ENCODE measurements around the gene SEPSECS.

Gene SEPSECS

GRCh38 chr4:25075129-25075528 is 85.1 kb downstream of the SEPSECS start:
- Histone ChIP-seq H3K36me3 (ENCODE audit: control insufficient read depth in 2 of 2, insufficient read depth in 1 of 2, low read length in 2 of 2) (no peaks in the 10 kb centered on the region), H3K9me3 (ENCODE audit: control insufficient read depth, insufficient read depth, low read depth, low read length) (no peaks in the 10 kb centered on the region), H3K27ac (ENCODE audit: extremely low read depth, low read depth, low read length) (no peak overlapping the region), H3K4me3 (ENCODE audit: low read depth, low read length) (no peak overlapping the region), H3K4me1 (ENCODE audit: control insufficient read depth, insufficient read depth, low read length) (no peaks in the 10 kb centered on the region)
- POLR2A ChIA-PET, result no interaction called here
- TF ChIP-seq ZNF221 (tag by site-specific recombination; IDR thresholded peaks at IDR 0.05; ENCODE audit: borderline replicate concordance), result no peak
- CTCF ChIA-PET, result interaction anchor here (0.9 kb wide), 1 partner anchor 292 kb away, joined by 4 read pairs; no protein-coding TSS in a partner anchor

GRCh38 chr4:25070545-25070944 is 89.7 kb downstream of the SEPSECS start:
- H3K4me1 ChIP-seq (ENCODE audit: control insufficient read depth, insufficient read depth, low read length), result no peaks in the 10 kb centered on the region
- POLR2A ChIA-PET, result no interaction called here
- no peak overlapping the region for H3K4me3 ChIP-seq (ENCODE audit: low read depth, low read length)
- H3K9me3 ChIP-seq (ENCODE audit: control insufficient read depth, insufficient read depth, low read depth, low read length), result no peaks in the 10 kb centered on the region
- CTCF ChIA-PET, result no interaction called here
- no peak overlapping the region for H3K27ac ChIP-seq (ENCODE audit: extremely low read depth, low read depth, low read length)
- H3K36me3 ChIP-seq (ENCODE audit: control insufficient read depth in 2 of 2, insufficient read depth in 1 of 2, low read length in 2 of 2), result no peaks in the 10 kb centered on the region
- no peak for TF ChIP-seq ZNF664 (tag by site-specific recombination; IDR thresholded peaks at IDR 0.05)
- no peak for TF ChIP-seq ZNF366 (tag by site-specific recombination; conservative IDR thresholded peaks at IDR 0.05)
- no peak for TF ChIP-seq ZNF529 (tag by site-specific recombination; IDR thresholded peaks at IDR 0.05; ENCODE audit: insufficient replicate concordance)
- no peak for TF ChIP-seq ZBTB17 (tag by site-specific recombination; IDR thresholded peaks at IDR 0.05)
- TF ChIP-seq ZNF518A (tag by site-specific recombination; conservative IDR thresholded peaks at IDR 0.05; ENCODE audit: low read depth), result no peak
- TF ChIP-seq HOXC10 (CRISPR knock-in tag; IDR thresholded peaks at IDR 0.05), result no peak
- no peak for TF ChIP-seq ZBTB21 (tag by site-specific recombination; IDR thresholded peaks at IDR 0.05)
- no peak for TF ChIP-seq PRDM10 (tag by site-specific recombination; IDR thresholded peaks at IDR 0.05)
- TF ChIP-seq ZNF701 (tag by site-specific recombination; IDR thresholded peaks at IDR 0.05), result no peak
